T-helper 17 cell (primary cell): Measurements from ENCODE around the gene MIA2. TPM values are rescaled to one million over a fixed set of nuclear protein-coding genes. Genes with fewer than 3 reads are reported as not detected.
A peak's percentile ranks its signal among the peaks of the same experiment; 100 is the strongest.
"Not testable (repeated sequence)": the region's sequence is repeated elsewhere in the genome, so short reads cannot be mapped to it uniquely, and the experiment has no call there.

Source experiments
- ATAC-seq: fragments of 150-1000 bp; cut with Tn5 transposase; 2 replicates; pipeline ENCODE4 v1.10.0; 2021; ENCODE audit warnings: mild to moderate bottlenecking, moderate library complexity
- DNase-seq, 3 donors: peaks; one replicate each; pipeline versions ENCODE4 v3.0.0 to v3.0.0-alpha.2; 2020 to 2021
- H3K9me3 ChIP-seq: one replicate; pipeline ENCODE4 v1.7.0; 2013; ENCODE audit warnings: low read length, mild to moderate bottlenecking; ENCODE audit not compliant: control insufficient read depth, poor library complexity, severe bottlenecking
- H3K27ac Mint-ChIP-seq: one replicate; pipeline ENCODE4 v1.8.0; 2022; ENCODE audit warnings: mild to moderate bottlenecking, moderate library complexity, mixed read lengths
- H3K27me3 Mint-ChIP-seq: one replicate; pipeline ENCODE4 v1.8.0; 2022; ENCODE audit warnings: mixed read lengths
- H3K36me3 Mint-ChIP-seq: one replicate; pipeline ENCODE4 v1.8.0; 2022; ENCODE audit warnings: low read depth, mixed read lengths
- H3K4me1 Mint-ChIP-seq: one replicate; pipeline ENCODE4 v1.8.0; 2022; ENCODE audit warnings: mild to moderate bottlenecking, mixed read lengths
- H3K4me3 Mint-ChIP-seq: one replicate; pipeline ENCODE4 v1.8.0; 2022; ENCODE audit warnings: mild to moderate bottlenecking, moderate library complexity, mixed read lengths
- total RNA-seq, 4 donors: library from RNA in 2 of 4; stranded (reverse) in 2 of 4; gene quantifications; one replicate each; pipeline ENCODE4 v1.2.3 and lab custom pipeline; 2022 to 2026

Gene MIA2
- total RNA-seq, 2 donors from 2014 or later: 22.2 to 23.4 TPM

GRCh38 chr14:39241637-39242036 lies 7.9 kb downstream of the MIA2 start:
- no peaks in the 10 kb centered on the region for H3K9me3 ChIP-seq
- no peaks in the 10 kb centered on the region for H3K36me3 Mint-ChIP-seq
- ATAC-seq (no peak), DNase-seq (no peak)
- peaks cover under 1% of the 10 kb centered on the region for H3K27me3 Mint-ChIP-seq
- no peak overlapping the region for H3K27ac Mint-ChIP-seq
- H3K4me3 Mint-ChIP-seq: no peak overlapping the region
- H3K4me1 Mint-ChIP-seq: no peaks in the 10 kb centered on the region

GRCh38 chr14:39243831-39244230 lies 10.1 kb downstream of the MIA2 start:
- Mint-ChIP-seq H3K27ac (no peak overlapping the region), H3K4me3 (no peak overlapping the region), H3K4me1 (peaks cover 3% of the 10 kb centered on the region)

GRCh38 chr14:39246618-39247017 lies 12.9 kb downstream of the MIA2 start:
- no peaks in the 10 kb centered on the region for H3K36me3 Mint-ChIP-seq

More at GRCh38 chr14:39243831-39244230, 10.1 kb downstream of the MIA2 start:
- no peaks in the 10 kb centered on the region for H3K9me3 ChIP-seq
- no peak for ATAC-seq
- Mint-ChIP-seq H3K27me3 (peaks cover 12% of the 10 kb centered on the region), H3K36me3 (no peaks in the 10 kb centered on the region)
- no peak for DNase-seq

GRCh38 chr14:39247256-39247655 lies 13.5 kb downstream of the MIA2 start:
- peaks cover 3% of the 10 kb centered on the region for H3K4me1 Mint-ChIP-seq
- H3K36me3 Mint-ChIP-seq: no peaks in the 10 kb centered on the region
- no peak overlapping the region for H3K27ac Mint-ChIP-seq
- ATAC-seq (no peak), DNase-seq (no peak)
- H3K9me3 ChIP-seq: no peaks in the 10 kb centered on the region
- H3K27me3 Mint-ChIP-seq: peaks cover 16% of the 10 kb centered on the region
- H3K4me3 Mint-ChIP-seq: no peak overlapping the region

More at GRCh38 chr14:39246618-39247017, 12.9 kb downstream of the MIA2 start:
- peaks cover 16% of the 10 kb centered on the region for H3K27me3 Mint-ChIP-seq
- no peaks in the 10 kb centered on the region for H3K9me3 ChIP-seq
- ATAC-seq: no peak
- no peak for DNase-seq
- peaks cover 3% of the 10 kb centered on the region for H3K4me1 Mint-ChIP-seq
- no peak overlapping the region for H3K27ac Mint-ChIP-seq
- H3K4me3 Mint-ChIP-seq: no peak overlapping the region

GRCh38 chr14:39251547-39251946 lies 17.8 kb downstream of the MIA2 start:
- peaks cover 3% of the 10 kb centered on the region for H3K4me1 Mint-ChIP-seq
- H3K9me3 ChIP-seq: no peaks in the 10 kb centered on the region
- H3K36me3 Mint-ChIP-seq: peaks cover 3% of the 10 kb centered on the region
- DNase-seq (no peak), ATAC-seq (no peak)
- peaks cover 16% of the 10 kb centered on the region for H3K27me3 Mint-ChIP-seq
- H3K4me3 Mint-ChIP-seq: no peak overlapping the region
- no peak overlapping the region for H3K27ac Mint-ChIP-seq

GRCh38 chr14:39257388-39257787 lies 23.7 kb downstream of the MIA2 start:
- H3K27ac Mint-ChIP-seq, DNase-seq, ATAC-seq, H3K4me1 Mint-ChIP-seq, H3K4me3 Mint-ChIP-seq, H3K9me3 ChIP-seq, H3K27me3 Mint-ChIP-seq, H3K36me3 Mint-ChIP-seq: not testable (repeated sequence)

GRCh38 chr14:39258782-39259545 lies 25.2 kb downstream of the MIA2 start:
- Mint-ChIP-seq H3K4me1 (no peaks in the 10 kb centered on the region), H3K27me3 (no peaks in the 10 kb centered on the region), H3K27ac (no peak overlapping the region), H3K36me3 (peaks cover 5% of the 10 kb centered on the region), H3K4me3 (no peak overlapping the region)
- ATAC-seq: no peak
- H3K9me3 ChIP-seq: no peaks in the 10 kb centered on the region
- DNase-seq: no peak

GRCh38 chr14:39260161-39260560 lies 26.4 kb downstream of the MIA2 start:
- H3K9me3 ChIP-seq, DNase-seq, H3K4me3 Mint-ChIP-seq, H3K4me1 Mint-ChIP-seq, ATAC-seq, H3K36me3 Mint-ChIP-seq, H3K27me3 Mint-ChIP-seq, H3K27ac Mint-ChIP-seq: not testable (repeated sequence)

GRCh38 chr14:39262214-39262613 lies 28.5 kb downstream of the MIA2 start:
- not testable (repeated sequence) for H3K4me1 Mint-ChIP-seq, H3K27ac Mint-ChIP-seq

GRCh38 chr14:39264057-39264456 lies 30.3 kb downstream of the MIA2 start:
- peaks cover 21% of the 10 kb centered on the region for H3K4me1 Mint-ChIP-seq
- H3K27me3 Mint-ChIP-seq: no peaks in the 10 kb centered on the region
- ATAC-seq (no peak), DNase-seq (no peak)
- H3K27ac Mint-ChIP-seq: no peak overlapping the region
- no peak overlapping the region for H3K4me3 Mint-ChIP-seq
- no peaks in the 10 kb centered on the region for H3K36me3 Mint-ChIP-seq
- no peaks in the 10 kb centered on the region for H3K9me3 ChIP-seq

More at GRCh38 chr14:39262214-39262613, 28.5 kb downstream of the MIA2 start:
- not testable (repeated sequence) for ATAC-seq, DNase-seq, H3K9me3 ChIP-seq, H3K36me3 Mint-ChIP-seq, H3K27me3 Mint-ChIP-seq, H3K4me3 Mint-ChIP-seq

GRCh38 chr14:39264558-39264957 lies 30.8 kb downstream of the MIA2 start:
- no peaks in the 10 kb centered on the region for H3K36me3 Mint-ChIP-seq
- ATAC-seq (no peak), DNase-seq (no peak)
- H3K9me3 ChIP-seq: no peaks in the 10 kb centered on the region
- H3K4me3 Mint-ChIP-seq: no peak overlapping the region
- no peak overlapping the region for H3K27ac Mint-ChIP-seq
- no peaks in the 10 kb centered on the region for H3K27me3 Mint-ChIP-seq
- H3K4me1 Mint-ChIP-seq: peaks cover 25% of the 10 kb centered on the region

- H3K4me1 Mint-ChIP-seq: peaks cover 27% of the 10 kb centered on the region
- H3K27me3 Mint-ChIP-seq: no peaks in the 10 kb centered on the region
- no peaks in the 10 kb centered on the region for H3K36me3 Mint-ChIP-seq
- H3K9me3 ChIP-seq: no peaks in the 10 kb centered on the region
- peak overlapping the region; percentile 12 for H3K4me3 Mint-ChIP-seq
- DNase-seq (no peak), ATAC-seq (no peak)
- H3K27ac Mint-ChIP-seq: peak overlapping the region; percentile 97
Measured at GRCh38 chr14:39265033-39265432, 31.3 kb downstream of the MIA2 start.

GRCh38 chr14:39265806-39266524 lies 32.2 kb downstream of the MIA2 start:
- H3K27me3 Mint-ChIP-seq: no peaks in the 10 kb centered on the region
- H3K4me1 Mint-ChIP-seq: peaks cover 35% of the 10 kb centered on the region
- H3K4me3 Mint-ChIP-seq: peak overlapping the region; percentile 95
- ATAC-seq (no peak), DNase-seq (no peak)
- H3K27ac Mint-ChIP-seq: peak overlapping the region; percentile 97
- H3K9me3 ChIP-seq: no peaks in the 10 kb centered on the region
- H3K36me3 Mint-ChIP-seq: no peaks in the 10 kb centered on the region
